ENCODE results near the gene STXBP5L.

Gene STXBP5L

DNA sequence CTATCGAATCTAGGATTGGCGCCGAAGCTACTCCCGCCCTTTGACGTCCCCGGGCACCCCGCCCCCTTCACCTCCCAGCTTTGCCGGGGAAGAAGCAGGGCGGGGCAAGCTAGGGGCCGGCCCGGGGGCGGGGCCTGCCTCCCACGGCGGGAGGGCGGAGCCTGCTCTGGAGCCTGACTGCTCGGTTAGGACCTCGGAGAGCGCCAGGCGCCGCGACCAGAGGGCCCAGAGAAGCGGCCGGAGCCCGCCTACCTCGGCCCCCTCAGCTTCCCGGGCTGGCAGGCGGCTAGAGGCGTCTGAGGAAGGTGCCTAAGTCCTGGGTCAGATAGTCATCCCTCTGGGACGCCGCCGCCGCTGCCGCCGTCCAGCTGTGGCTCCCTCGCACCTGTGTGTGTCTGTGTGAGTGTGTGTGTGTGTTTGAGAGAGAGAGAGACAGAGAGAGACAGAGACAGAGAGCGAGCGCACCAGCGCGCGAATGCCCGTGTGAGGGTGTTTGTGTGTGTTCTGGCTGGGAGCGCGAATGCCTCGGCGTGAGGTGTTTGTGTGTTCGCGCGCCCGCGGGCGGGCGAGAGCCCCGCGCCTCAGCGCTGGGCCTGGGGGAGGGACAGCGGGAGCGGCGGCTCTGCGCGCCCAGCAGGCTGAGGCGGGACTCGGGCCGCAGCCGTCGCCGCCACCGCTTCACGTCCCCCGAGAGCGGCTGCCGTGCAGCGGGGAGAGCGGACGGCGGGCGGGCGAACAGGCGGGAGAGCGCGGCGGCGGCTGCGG, at the start of gene STXBP5L:
Gene STXBP5L (plus strand): TSS at position 176 of the 765 bp plus-strand sequence. CDS start 1,374 bp downstream, outside the sequence.
- no peak within 1 kb of the TSS for H3K4me3 ChIP-seq (ENCODE audit: low read depth, low read length)
- TF ChIP-seq, protein P1, sequence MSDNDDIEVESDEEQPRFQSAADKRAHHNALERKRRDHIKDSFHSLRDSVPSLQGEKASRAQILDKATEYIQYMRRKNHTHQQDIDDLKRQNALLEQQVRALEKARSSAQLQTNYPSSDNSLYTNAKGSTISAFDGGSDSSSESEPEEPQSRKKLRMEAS (IDR thresholded peaks at IDR 0.05; ENCODE audit: low read depth, low read length), result no peak
- TF ChIP-seq POLR2A (IDR thresholded peaks at IDR 0.05; ENCODE audit: extremely low read depth, insufficient read length), result no peak
- DNase-seq (ENCODE audit: low read depth), result peak; percentile 14

DNA sequence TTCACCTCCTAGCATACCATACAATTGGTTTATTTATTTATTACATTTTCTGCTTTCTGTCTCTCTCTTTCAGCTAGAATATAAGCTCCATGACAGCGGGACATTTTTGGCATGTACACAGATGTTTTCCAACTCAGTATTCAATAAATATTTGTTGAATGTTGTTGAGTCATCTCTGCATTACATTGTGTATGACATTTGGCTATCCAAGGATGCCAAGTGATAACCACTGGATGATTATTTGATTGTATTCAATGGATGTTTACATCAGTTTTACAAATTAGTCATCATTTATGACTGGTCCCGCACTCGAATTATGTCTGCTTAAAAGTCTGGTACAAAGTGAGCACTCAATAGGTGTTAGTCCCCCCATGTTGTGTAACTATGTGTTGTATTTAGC, 49.5 kb upstream of the STXBP5L start:
- TF ChIP-seq POLR2A (IDR thresholded peaks at IDR 0.05; ENCODE audit: extremely low read depth, insufficient read length), result no peak
- no peak for TF ChIP-seq MYC (IDR thresholded peaks at IDR 0.05; ENCODE audit: low read depth, low read length)
- TF ChIP-seq, protein P1 (IDR thresholded peaks at IDR 0.05; ENCODE audit: low read depth, low read length), result no peak
- TF ChIP-seq, protein P2, sequence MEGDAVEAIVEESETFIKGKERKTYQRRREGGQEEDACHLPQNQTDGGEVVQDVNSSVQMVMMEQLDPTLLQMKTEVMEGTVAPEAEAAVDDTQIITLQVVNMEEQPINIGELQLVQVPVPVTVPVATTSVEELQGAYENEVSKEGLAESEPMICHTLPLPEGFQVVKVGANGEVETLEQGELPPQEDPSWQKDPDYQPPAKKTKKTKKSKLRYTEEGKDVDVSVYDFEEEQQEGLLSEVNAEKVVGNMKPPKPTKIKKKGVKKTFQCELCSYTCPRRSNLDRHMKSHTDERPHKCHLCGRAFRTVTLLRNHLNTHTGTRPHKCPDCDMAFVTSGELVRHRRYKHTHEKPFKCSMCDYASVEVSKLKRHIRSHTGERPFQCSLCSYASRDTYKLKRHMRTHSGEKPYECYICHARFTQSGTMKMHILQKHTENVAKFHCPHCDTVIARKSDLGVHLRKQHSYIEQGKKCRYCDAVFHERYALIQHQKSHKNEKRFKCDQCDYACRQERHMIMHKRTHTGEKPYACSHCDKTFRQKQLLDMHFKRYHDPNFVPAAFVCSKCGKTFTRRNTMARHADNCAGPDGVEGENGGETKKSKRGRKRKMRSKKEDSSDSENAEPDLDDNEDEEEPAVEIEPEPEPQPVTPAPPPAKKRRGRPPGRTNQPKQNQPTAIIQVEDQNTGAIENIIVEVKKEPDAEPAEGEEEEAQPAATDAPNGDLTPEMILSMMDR (IDR thresholded peaks at IDR 0.05; ENCODE audit: low read depth, low read length), result no peak
- no peak for DNase-seq (ENCODE audit: low read depth)
- no peak overlapping the region for H3K4me3 ChIP-seq (ENCODE audit: low read depth, low read length)

DNA sequence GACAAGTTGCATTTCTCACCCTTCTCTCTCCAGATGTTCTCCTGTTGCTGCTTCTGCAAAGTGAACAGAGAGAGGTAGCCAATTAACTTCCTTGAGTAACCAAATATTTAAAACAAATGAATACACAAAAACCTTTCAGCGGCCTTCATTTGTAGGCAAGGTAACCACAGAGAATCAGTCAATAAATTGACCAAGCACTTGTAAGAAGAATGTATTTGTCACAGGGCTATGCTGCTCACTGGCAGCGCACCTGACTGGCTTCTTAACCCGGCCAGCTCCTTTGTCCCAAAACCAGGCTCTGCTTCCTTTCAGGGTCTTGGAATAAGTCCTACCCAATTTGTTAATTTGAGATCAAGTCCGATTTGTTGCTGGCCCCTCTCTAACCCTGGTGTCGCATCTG, 43.5 kb upstream of the STXBP5L start:
- no peak for DNase-seq (ENCODE audit: low read depth)
- TF ChIP-seq, protein P1 (IDR thresholded peaks at IDR 0.05; ENCODE audit: low read depth, low read length), result no peak
- TF ChIP-seq MYC (IDR thresholded peaks at IDR 0.05; ENCODE audit: low read depth, low read length) (no peak), POLR2A (IDR thresholded peaks at IDR 0.05; ENCODE audit: extremely low read depth, insufficient read length) (no peak)
- TF ChIP-seq, protein P2 (IDR thresholded peaks at IDR 0.05; ENCODE audit: low read depth, low read length), result no peak
- H3K4me3 ChIP-seq (ENCODE audit: low read depth, low read length), result no peak overlapping the region

DNA sequence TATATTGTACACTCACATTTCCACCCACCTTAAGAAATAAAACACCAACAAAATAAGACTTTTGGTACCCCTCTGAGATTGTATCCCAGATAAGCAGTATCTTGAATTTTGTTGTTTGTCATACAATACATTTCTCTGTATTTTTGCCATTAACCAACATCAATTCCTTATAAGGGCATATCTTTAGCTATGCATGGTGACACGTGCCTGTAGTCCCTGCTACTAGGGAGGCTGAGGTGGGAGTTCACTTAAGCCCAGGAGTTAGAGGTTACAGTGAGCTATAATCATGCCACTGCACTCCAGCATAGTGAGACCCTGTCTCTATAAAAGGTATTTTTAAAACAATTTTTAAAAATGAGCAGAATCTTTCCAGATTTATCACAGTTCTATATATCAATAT, 32.5 kb upstream of the STXBP5L start:
- no peak for DNase-seq (ENCODE audit: low read depth)
- TF ChIP-seq MYC (IDR thresholded peaks at IDR 0.05; ENCODE audit: low read depth, low read length), result no peak
- TF ChIP-seq, protein P1 (IDR thresholded peaks at IDR 0.05; ENCODE audit: low read depth, low read length), result no peak
- TF ChIP-seq, protein P2 (IDR thresholded peaks at IDR 0.05; ENCODE audit: low read depth, low read length), result no peak
- no peak for TF ChIP-seq POLR2A (IDR thresholded peaks at IDR 0.05; ENCODE audit: extremely low read depth, insufficient read length)
- H3K4me3 ChIP-seq (ENCODE audit: low read depth, low read length), result no peak overlapping the region

DNA sequence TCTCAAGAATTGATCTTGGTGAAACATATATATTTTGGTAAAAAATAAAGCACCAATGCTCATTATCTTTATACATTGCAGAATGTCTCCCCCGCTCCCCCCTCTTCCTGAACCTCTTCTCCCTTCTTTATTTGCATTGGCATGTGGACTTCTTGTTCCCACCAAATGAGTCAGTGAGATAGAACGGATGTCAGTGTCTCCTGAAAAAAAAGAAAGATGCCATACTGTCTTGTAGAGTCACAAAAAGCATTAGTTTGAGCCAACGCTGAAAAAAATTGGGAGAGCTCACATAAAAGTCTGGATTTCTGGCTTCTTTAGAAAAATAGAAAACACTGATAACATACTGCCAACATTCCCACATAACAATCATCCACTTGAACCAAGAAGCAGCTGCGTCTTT, 32.0 kb upstream of the STXBP5L start:
- TF ChIP-seq, protein P2 (IDR thresholded peaks at IDR 0.05; ENCODE audit: low read depth, low read length), result no peak
- TF ChIP-seq, protein P1 (IDR thresholded peaks at IDR 0.05; ENCODE audit: low read depth, low read length), result no peak
- TF ChIP-seq MYC (IDR thresholded peaks at IDR 0.05; ENCODE audit: low read depth, low read length), result no peak
- TF ChIP-seq POLR2A (IDR thresholded peaks at IDR 0.05; ENCODE audit: extremely low read depth, insufficient read length), result no peak
- no peak for DNase-seq (ENCODE audit: low read depth)
- no peak overlapping the region for H3K4me3 ChIP-seq (ENCODE audit: low read depth, low read length)

DNA sequence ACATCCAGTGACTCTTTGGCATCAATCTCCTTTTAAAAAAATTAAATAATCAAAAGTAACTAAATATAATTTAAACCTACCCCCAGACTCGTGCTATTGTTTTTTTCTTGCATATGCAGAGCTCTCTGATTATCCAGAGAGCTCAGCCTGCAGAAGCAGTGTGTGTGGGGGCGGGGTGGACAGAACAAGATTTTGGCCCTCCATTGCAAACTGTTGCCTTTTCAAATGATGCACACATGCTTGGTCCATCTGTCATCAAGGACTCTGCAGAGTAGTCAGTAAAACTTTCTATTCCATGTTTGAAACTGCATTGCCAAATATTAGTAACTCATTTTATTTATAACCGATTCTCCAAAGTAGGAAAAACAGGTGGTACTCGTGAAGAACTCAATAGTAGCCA, 28.6 kb upstream of the STXBP5L start:
- TF ChIP-seq, protein P1 (IDR thresholded peaks at IDR 0.05; ENCODE audit: low read depth, low read length), result no peak
- no peak for TF ChIP-seq MYC (IDR thresholded peaks at IDR 0.05; ENCODE audit: low read depth, low read length)
- TF ChIP-seq POLR2A (IDR thresholded peaks at IDR 0.05; ENCODE audit: extremely low read depth, insufficient read length), result no peak
- TF ChIP-seq, protein P2 (IDR thresholded peaks at IDR 0.05; ENCODE audit: low read depth, low read length), result no peak
- no peak for DNase-seq (ENCODE audit: low read depth)
- no peak overlapping the region for H3K4me3 ChIP-seq (ENCODE audit: low read depth, low read length)

All from NB4 (cell line).